ENCODE data around the gene CLOCK.
A peak's percentile ranks its signal among the peaks of the same experiment; 100 is the strongest.

CLOCK gene

DNA sequence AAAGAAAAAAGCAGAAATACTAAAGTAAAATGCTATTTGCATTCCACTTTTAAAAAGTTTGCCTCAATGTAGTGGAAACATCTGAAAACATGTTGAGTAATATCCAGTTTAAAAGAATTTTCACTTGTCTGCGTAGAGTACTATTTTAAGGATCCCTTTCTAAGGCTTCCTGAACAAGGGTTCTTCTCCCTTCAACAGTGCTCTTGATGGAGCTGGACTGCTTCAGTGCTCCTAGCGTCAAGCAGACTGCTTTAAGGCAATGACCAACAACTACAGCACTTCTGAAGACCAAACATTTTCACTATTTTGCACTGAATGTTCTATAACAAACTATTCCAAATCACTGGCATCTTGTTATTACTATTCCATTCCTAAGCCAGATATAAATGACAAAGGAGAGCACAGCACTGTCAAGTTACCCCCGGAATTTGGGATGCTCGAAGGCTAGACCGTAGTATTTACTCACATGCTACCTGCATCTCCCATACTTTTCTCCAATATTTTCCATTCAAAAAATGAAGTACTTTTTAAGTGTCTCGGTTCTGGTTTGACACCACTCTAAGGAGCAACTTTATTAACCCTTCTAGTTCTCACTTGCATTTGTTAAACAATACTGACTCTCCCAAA lies 114.9 kb downstream of the CLOCK start:
- Mint-ChIP-seq H3K4me3 (no peak overlapping the region), H3K9me3 (no peaks in the 10 kb centered on the region), H3K36me3 (ENCODE audit: insufficient read depth) (peaks cover 23% of the 10 kb centered on the region), H3K4me1 (peaks cover 7% of the 10 kb centered on the region), H3K27me3 (no peaks in the 10 kb centered on the region), H3K27ac (ENCODE audit: low read depth) (no peak overlapping the region)
- DNase-seq (ENCODE audit: low spot score in 2 of 2) (no peak), ATAC-seq (replicated peaks; ENCODE audit: extremely low read depth, poor library complexity, severe bottlenecking) (no peak)

- Mint-ChIP-seq H3K9me3 (no peaks in the 10 kb centered on the region), H3K27me3 (no peaks in the 10 kb centered on the region), H3K4me3 (no peak overlapping the region), H3K36me3 (ENCODE audit: insufficient read depth) (peaks cover 50% of the 10 kb centered on the region), H3K4me1 (peaks cover 18% of the 10 kb centered on the region), H3K27ac (ENCODE audit: low read depth) (peak overlapping the region; percentile 51)
- ATAC-seq (replicated peaks; ENCODE audit: extremely low read depth, poor library complexity, severe bottlenecking) (no peak), DNase-seq (ENCODE audit: low spot score in 2 of 2) (no peak)
These were observed 121.9 kb downstream of the CLOCK start for GRCh38 chr4:55424791-55425190.

DNA sequence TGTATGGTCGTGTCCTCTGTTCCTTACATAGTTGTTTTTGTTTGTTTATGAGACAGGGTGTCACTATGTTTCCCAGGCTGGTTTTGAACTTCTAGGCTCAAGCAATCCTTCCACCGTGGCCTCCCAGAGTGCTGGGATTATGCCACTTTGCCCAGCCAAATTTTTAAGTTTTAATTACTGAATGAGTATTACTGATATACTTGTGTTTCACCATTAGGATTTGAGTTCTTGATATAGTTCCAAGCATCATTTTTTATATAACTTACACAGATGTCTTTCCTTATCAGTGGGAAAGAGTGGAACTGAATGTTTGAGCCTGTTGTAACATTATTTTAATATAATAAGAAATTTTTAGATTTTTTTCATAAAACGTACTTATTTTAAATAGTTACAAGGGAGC lies 130.5 kb downstream of the CLOCK start:
- DNase-seq (ENCODE audit: low spot score in 2 of 2) = no peak
- no peak for ATAC-seq (replicated peaks; ENCODE audit: extremely low read depth, poor library complexity, severe bottlenecking)
- Mint-ChIP-seq H3K4me3 (no peak overlapping the region), H3K27me3 (no peaks in the 10 kb centered on the region), H3K36me3 (ENCODE audit: insufficient read depth) (peaks cover 49% of the 10 kb centered on the region), H3K9me3 (no peaks in the 10 kb centered on the region), H3K27ac (ENCODE audit: low read depth) (no peak overlapping the region), H3K4me1 (peaks cover 13% of the 10 kb centered on the region)

GRCh38 chr4:55411621-55412020 lies 135.1 kb downstream of the CLOCK start:
- H3K27ac Mint-ChIP-seq (ENCODE audit: low read depth) = no peak overlapping the region
- DNase-seq (ENCODE audit: low spot score in 2 of 2) (no peak), ATAC-seq (replicated peaks; ENCODE audit: extremely low read depth, poor library complexity, severe bottlenecking) (no peak)
- no peaks in the 10 kb centered on the region for H3K9me3 Mint-ChIP-seq
- H3K27me3 Mint-ChIP-seq = no peaks in the 10 kb centered on the region
- H3K36me3 Mint-ChIP-seq (ENCODE audit: insufficient read depth) = peaks cover 29% of the 10 kb centered on the region
- peaks cover 26% of the 10 kb centered on the region for H3K4me1 Mint-ChIP-seq
- no peak overlapping the region for H3K4me3 Mint-ChIP-seq

GRCh38 chr4:55410431-55410830 lies 136.3 kb downstream of the CLOCK start:
- peaks cover 37% of the 10 kb centered on the region for H3K4me1 Mint-ChIP-seq

DNA sequence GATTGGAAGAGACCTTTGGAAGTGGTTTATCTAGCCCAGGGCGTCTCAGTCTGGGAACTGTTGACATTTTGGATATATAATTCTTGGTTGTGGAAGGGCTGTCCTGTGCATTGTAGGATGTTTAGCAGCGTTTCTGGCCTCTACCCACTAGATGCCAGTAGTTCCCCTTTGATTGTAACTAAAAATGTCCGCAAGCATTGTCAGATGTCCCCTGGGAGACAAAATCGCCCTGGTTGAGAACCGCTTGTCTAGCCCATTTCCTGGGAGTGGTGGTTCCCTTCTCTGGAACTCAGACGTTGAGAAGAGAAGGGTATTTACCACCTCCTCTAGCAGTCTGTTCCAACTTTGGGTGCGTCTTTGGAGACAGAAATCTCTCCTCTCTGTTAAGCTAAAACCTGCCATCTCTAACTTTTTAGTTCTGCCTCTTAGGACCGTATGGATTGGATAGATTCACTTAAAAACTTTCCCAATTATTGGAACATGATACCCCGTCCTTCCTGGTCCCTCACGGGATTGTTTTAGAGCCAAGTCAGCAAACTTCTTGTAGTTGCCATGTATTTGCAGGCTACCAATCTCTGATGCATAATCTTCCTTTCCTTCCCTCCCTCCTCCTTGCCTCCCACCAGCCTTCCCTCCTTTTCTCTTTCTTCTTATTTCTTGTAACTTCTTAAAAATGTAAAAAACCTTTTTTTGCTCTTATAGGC lies 137.1 kb downstream of the CLOCK start:
- no peaks in the 10 kb centered on the region for H3K9me3 Mint-ChIP-seq
- H3K4me1 Mint-ChIP-seq = peaks cover 43% of the 10 kb centered on the region
- no peak for DNase-seq (ENCODE audit: low spot score in 2 of 2)
- ATAC-seq (replicated peaks; ENCODE audit: extremely low read depth, poor library complexity, severe bottlenecking) = no peak
- no peaks in the 10 kb centered on the region for H3K27me3 Mint-ChIP-seq
- no peak overlapping the region for H3K4me3 Mint-ChIP-seq
- H3K36me3 Mint-ChIP-seq (ENCODE audit: insufficient read depth) = peaks cover 31% of the 10 kb centered on the region
- no peak overlapping the region for H3K27ac Mint-ChIP-seq (ENCODE audit: low read depth)

More at GRCh38 chr4:55410431-55410830, 136.3 kb downstream of the CLOCK start:
- H3K27me3 Mint-ChIP-seq = no peaks in the 10 kb centered on the region
- DNase-seq (ENCODE audit: low spot score in 2 of 2) (no peak), ATAC-seq (replicated peaks; ENCODE audit: extremely low read depth, poor library complexity, severe bottlenecking) (no peak)
- H3K4me3 Mint-ChIP-seq = no peak overlapping the region
- peak overlapping the region; percentile 70 for H3K27ac Mint-ChIP-seq (ENCODE audit: low read depth)
- H3K36me3 Mint-ChIP-seq (ENCODE audit: insufficient read depth) = peaks cover 29% of the 10 kb centered on the region
- no peaks in the 10 kb centered on the region for H3K9me3 Mint-ChIP-seq

GRCh38 chr4:55407764-55408163 lies 138.9 kb downstream of the CLOCK start:
- H3K9me3 Mint-ChIP-seq = no peaks in the 10 kb centered on the region
- H3K27ac Mint-ChIP-seq (ENCODE audit: low read depth) = no peak overlapping the region
- ATAC-seq (replicated peaks; ENCODE audit: extremely low read depth, poor library complexity, severe bottlenecking) = no peak
- H3K36me3 Mint-ChIP-seq (ENCODE audit: insufficient read depth) = peaks cover 34% of the 10 kb centered on the region
- no peak for DNase-seq (ENCODE audit: low spot score in 2 of 2)
- H3K4me3 Mint-ChIP-seq = no peak overlapping the region
- H3K27me3 Mint-ChIP-seq = no peaks in the 10 kb centered on the region
- H3K4me1 Mint-ChIP-seq = peaks cover 49% of the 10 kb centered on the region

DNA sequence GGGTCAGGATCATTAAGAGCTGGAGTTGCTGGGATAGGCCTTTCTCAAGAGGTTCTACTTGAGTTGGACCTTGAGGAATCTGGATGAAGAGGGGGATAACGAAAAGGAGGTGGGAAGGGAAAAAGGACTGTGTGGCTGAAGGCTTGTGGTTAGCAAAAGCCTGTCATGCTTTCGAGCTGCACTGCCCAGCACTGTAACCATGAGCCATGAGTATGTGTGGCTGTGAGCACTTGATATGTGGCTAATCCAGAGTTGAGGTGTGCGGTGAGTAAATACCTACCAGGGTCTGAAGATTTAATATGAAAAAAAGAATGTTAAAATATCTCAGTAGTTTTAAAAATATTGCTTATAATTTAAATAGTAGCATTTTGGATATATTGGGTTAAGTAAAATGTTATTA lies 139.6 kb downstream of the CLOCK start:
- Mint-ChIP-seq H3K27ac (ENCODE audit: low read depth) (peak overlapping the region; percentile 70), H3K4me3 (no peak overlapping the region), H3K36me3 (ENCODE audit: insufficient read depth) (peaks cover 36% of the 10 kb centered on the region), H3K27me3 (no peaks in the 10 kb centered on the region), H3K9me3 (no peaks in the 10 kb centered on the region), H3K4me1 (peaks cover 49% of the 10 kb centered on the region)
- DNase-seq (ENCODE audit: low spot score in 2 of 2) (no peak), ATAC-seq (replicated peaks; ENCODE audit: extremely low read depth, poor library complexity, severe bottlenecking) (no peak)

- Mint-ChIP-seq H3K36me3 (ENCODE audit: insufficient read depth) (peaks cover 30% of the 10 kb centered on the region), H3K4me1 (peaks cover 49% of the 10 kb centered on the region), H3K9me3 (no peaks in the 10 kb centered on the region), H3K27ac (ENCODE audit: low read depth) (peak overlapping the region; percentile 70), H3K27me3 (no peaks in the 10 kb centered on the region), H3K4me3 (no peak overlapping the region)
- no peak for DNase-seq (ENCODE audit: low spot score in 2 of 2)
- ATAC-seq (replicated peaks; ENCODE audit: extremely low read depth, poor library complexity, severe bottlenecking) = no peak
These were observed 140.2 kb downstream of the CLOCK start for GRCh38 chr4:55406545-55406944.

GRCh38 chr4:55405073-55405472 lies 141.6 kb downstream of the CLOCK start:
- H3K9me3 Mint-ChIP-seq = no peaks in the 10 kb centered on the region
- no peak for DNase-seq (ENCODE audit: low spot score in 2 of 2)
- H3K27ac Mint-ChIP-seq (ENCODE audit: low read depth) = no peak overlapping the region
- peaks cover 34% of the 10 kb centered on the region for H3K36me3 Mint-ChIP-seq (ENCODE audit: insufficient read depth)
- no peaks in the 10 kb centered on the region for H3K27me3 Mint-ChIP-seq
- no peak overlapping the region for H3K4me3 Mint-ChIP-seq
- peaks cover 53% of the 10 kb centered on the region for H3K4me1 Mint-ChIP-seq
- ATAC-seq (replicated peaks; ENCODE audit: extremely low read depth, poor library complexity, severe bottlenecking) = no peak

GRCh38 chr4:55399581-55399980 lies 147.1 kb downstream of the CLOCK start:
- Mint-ChIP-seq H3K4me1 (peaks cover 51% of the 10 kb centered on the region), H3K4me3 (peak overlapping the region; percentile 95), H3K27ac (ENCODE audit: low read depth) (peak overlapping the region; percentile 38), H3K27me3 (no peaks in the 10 kb centered on the region), H3K9me3 (no peaks in the 10 kb centered on the region), H3K36me3 (ENCODE audit: insufficient read depth) (peaks cover 32% of the 10 kb centered on the region)
- ATAC-seq (replicated peaks; ENCODE audit: extremely low read depth, poor library complexity, severe bottlenecking) (no peak), DNase-seq (ENCODE audit: low spot score in 2 of 2) (no peak)

- Mint-ChIP-seq H3K27me3 (no peaks in the 10 kb centered on the region), H3K9me3 (no peaks in the 10 kb centered on the region), H3K4me1 (peaks cover 51% of the 10 kb centered on the region), H3K27ac (ENCODE audit: low read depth) (peak overlapping the region; percentile 38), H3K4me3 (peak overlapping the region; percentile 95), H3K36me3 (ENCODE audit: insufficient read depth) (peaks cover 31% of the 10 kb centered on the region)
- no peak for DNase-seq (ENCODE audit: low spot score in 2 of 2)
- no peak for ATAC-seq (replicated peaks; ENCODE audit: extremely low read depth, poor library complexity, severe bottlenecking)
These were observed 147.7 kb downstream of the CLOCK start for GRCh38 chr4:55398966-55399365.

DNA sequence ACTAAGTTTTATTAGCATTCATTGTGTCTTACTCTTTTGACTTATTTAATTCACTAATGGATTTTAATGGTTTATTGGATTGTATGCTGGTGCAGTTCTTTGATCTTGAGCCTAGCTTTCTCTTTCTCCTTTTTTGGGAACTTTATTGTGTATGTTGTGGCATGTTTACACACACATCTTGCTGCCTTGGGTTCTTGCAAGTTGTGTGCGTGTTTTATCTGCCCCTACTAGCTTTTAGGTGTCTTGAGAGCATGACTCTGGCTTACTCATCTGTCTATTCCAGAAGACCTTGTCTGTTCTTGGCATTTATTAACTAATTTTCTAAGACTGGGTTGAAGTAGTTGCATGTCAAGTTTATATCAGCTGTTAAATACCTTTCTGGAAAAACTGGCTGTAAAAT lies 148.2 kb downstream of the CLOCK start:
- no peak for ATAC-seq (replicated peaks; ENCODE audit: extremely low read depth, poor library complexity, severe bottlenecking)
- no peak for DNase-seq (ENCODE audit: low spot score in 2 of 2)
- Mint-ChIP-seq H3K9me3 (no peaks in the 10 kb centered on the region), H3K27me3 (no peaks in the 10 kb centered on the region), H3K36me3 (ENCODE audit: insufficient read depth) (peaks cover 27% of the 10 kb centered on the region), H3K4me3 (peak overlapping the region; percentile 95), H3K4me1 (peaks cover 46% of the 10 kb centered on the region), H3K27ac (ENCODE audit: low read depth) (peak overlapping the region; percentile 38)

All from central memory CD8-positive, alpha-beta T cell (primary cell).